ENCODE results near the gene C13orf46.

The C13orf46 gene

GRCh38 chr13:113975416-113975815, 1.5 kb upstream of the C13orf46 start:
- in situ Hi-C loops (cut with HindIII; ENCODE audit: low sequenced_read_pairs): no loop called here
- TF ChIP-seq, protein P1, sequence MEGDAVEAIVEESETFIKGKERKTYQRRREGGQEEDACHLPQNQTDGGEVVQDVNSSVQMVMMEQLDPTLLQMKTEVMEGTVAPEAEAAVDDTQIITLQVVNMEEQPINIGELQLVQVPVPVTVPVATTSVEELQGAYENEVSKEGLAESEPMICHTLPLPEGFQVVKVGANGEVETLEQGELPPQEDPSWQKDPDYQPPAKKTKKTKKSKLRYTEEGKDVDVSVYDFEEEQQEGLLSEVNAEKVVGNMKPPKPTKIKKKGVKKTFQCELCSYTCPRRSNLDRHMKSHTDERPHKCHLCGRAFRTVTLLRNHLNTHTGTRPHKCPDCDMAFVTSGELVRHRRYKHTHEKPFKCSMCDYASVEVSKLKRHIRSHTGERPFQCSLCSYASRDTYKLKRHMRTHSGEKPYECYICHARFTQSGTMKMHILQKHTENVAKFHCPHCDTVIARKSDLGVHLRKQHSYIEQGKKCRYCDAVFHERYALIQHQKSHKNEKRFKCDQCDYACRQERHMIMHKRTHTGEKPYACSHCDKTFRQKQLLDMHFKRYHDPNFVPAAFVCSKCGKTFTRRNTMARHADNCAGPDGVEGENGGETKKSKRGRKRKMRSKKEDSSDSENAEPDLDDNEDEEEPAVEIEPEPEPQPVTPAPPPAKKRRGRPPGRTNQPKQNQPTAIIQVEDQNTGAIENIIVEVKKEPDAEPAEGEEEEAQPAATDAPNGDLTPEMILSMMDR (IDR thresholded peaks at IDR 0.05; ENCODE audit: low read depth, low read length, missing control alignments): no peak
- H3K4me3 ChIP-seq (ENCODE audit: low read depth, low read length): no peak overlapping the region
- DNase-seq (ENCODE audit: low read depth): no peak

DNA sequence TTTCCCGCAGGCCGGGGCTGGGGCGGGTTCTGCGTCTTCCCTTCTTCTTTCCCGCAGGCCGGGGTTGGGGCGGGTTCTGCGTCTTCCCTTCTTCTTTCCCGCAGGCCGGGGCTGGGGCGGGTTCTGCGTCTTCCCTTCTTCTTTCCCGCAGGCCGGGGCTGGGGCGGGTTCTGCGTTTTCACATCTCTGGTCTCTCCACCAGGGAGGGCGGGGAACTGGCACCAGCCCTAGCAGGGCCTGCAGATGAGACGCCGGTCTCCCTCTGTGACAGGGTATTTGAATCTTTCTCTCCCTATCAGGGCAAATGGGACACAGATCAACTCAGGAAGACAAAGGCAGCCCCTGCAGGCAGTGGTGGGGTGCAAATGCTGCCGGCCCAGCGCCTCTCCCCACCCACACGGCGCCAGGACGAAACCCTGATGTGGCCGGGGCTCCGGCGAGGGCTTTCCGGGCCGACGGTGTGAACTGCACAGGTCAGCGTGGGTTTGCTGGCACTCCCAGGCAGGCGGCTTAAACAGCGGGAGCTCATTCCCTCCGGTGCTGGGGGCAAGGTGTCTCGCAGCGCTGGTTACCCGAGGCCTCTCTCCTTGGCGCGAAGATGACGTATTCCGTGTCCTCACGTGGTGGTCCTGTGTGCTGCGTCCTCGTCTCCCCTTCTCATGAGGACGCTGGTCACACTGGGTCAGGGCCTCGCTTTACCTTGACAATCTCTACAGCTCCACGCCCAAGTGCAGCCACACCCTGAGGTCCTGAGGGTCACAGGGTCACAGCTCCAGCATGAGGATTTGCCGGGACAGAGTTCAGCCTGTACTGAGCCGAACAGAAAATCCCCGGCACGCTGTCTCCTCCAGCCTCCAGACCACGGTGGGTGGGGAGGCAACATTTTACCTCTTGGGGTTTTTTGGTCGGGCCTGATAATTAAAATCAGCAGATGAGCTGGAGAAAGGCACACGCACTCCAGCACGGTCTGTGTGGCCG, 717 bp upstream of the C13orf46 start:
- TF ChIP-seq, protein P1 (IDR thresholded peaks at IDR 0.05; ENCODE audit: low read depth, low read length, missing control alignments): no peak
- in situ Hi-C loops (cut with HindIII; ENCODE audit: low sequenced_read_pairs): loop anchor here (5.0 kb wide), 1 partner anchor 83 kb away; no protein-coding TSS in a partner anchor
- DNase-seq (ENCODE audit: low read depth): no peak
- no peak overlapping the region for H3K4me3 ChIP-seq (ENCODE audit: low read depth, low read length)

DNA sequence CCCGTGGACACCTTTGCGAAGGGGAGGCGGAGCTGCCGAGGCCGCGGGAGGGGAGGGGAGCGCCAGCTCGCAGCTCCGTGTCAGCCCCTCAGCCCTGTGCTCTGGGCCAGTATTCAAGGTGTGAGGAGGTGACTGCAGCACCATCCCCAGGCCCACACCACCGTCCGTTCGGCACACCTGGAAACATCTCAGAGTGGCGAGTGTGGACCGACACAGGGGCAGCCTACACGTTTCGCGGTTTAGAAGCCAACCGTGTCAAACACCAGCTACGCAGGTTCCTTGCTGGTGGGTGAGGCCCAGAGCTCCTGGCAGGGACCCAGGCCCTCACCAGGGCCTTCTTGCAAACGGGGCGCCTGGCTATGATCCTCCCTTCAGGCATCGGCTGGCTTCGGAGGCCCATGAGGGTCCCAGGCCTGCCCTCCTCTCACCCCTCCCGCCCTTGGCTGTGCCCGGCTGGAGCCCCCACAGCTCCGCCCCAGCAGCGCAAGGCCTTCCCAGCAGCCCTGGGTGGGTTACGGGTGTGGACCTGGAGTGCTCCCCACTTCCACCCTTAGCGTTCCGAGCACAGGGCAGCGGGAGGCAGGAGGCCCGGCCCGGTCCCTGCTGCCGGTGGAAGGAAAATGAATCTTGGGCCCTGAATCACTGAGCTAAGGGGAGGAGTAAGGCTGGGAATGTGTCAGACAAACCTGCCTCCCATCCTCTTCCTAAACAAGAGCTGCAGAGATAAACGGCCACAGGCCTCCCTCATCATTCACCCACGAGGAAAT, 1.2 kb downstream of the C13orf46 start:
- TF ChIP-seq, protein P1 (IDR thresholded peaks at IDR 0.05; ENCODE audit: low read depth, low read length, missing control alignments): no peak
- in situ Hi-C loops (cut with HindIII; ENCODE audit: low sequenced_read_pairs): loop anchor here (5.0 kb wide), 1 partner anchor 85 kb away; no protein-coding TSS in a partner anchor
- no peak overlapping the region for H3K4me3 ChIP-seq (ENCODE audit: low read depth, low read length)
- no peak for DNase-seq (ENCODE audit: low read depth)

GRCh38 chr13:113971471-113972231, 2.2 kb downstream of the C13orf46 start:
- TF ChIP-seq, protein P1 (IDR thresholded peaks at IDR 0.05; ENCODE audit: low read depth, low read length, missing control alignments): no peak
- no peak for DNase-seq (ENCODE audit: low read depth)
- in situ Hi-C loops (cut with HindIII; ENCODE audit: low sequenced_read_pairs): loop anchor here (5.0 kb wide), 1 partner anchor 86 kb away; no protein-coding TSS in a partner anchor
- no peak overlapping the region for H3K4me3 ChIP-seq (ENCODE audit: low read depth, low read length)

DNA sequence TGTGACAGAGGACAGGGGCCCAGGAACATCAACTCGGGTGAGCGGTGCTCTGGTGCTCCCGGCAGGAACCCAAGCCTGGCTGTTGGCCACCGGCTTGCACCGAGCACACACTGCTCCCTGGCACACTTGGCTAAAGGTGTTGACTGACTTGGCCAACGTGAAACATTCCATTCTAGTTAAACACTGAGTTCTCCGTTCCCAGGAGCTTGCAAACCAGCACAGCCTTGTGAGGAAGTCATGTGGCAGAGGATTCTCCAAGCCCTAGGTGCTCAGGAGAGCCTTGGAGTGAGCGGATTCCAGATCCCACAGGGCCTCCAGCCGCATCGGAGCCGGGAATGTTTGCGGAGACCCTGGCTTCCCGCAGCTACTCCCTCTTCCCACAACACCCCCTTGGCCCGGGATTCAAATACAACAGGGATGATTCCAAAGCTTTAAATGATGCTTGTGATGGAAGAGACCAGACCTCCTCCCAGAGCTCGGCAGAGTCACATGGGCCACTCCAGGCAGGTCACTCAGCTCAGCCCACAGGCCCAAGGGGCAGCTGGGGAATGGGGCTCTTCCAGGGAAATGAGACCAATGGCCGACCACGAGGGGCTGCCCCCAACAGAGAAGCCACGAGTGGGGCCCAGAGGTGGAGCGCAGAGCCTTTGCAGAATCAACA, 2.9 kb downstream of the C13orf46 start:
- in situ Hi-C loops (cut with HindIII; ENCODE audit: low sequenced_read_pairs): loop anchor here (5.0 kb wide), 1 partner anchor 86 kb away; no protein-coding TSS in a partner anchor
- no peak overlapping the region for H3K4me3 ChIP-seq (ENCODE audit: low read depth, low read length)
- peak; percentile 73 for DNase-seq (ENCODE audit: low read depth)
- TF ChIP-seq, protein P1 (IDR thresholded peaks at IDR 0.05; ENCODE audit: low read depth, low read length, missing control alignments): no peak
